ENCODE results near the gene CD74. TPM values are rescaled to one million over a fixed set of nuclear protein-coding genes. Genes with fewer than 3 reads are reported as not detected.
"Not testable (repeated sequence)": the region's sequence is repeated elsewhere in the genome, so short reads cannot be mapped to it uniquely, and the experiment has no call there.

Gene CD74
- total RNA-seq, 2 donors from 2014 or later, result 425 to 612 TPM

- H3K27ac ChIP-seq, result no peak overlapping the region
- H3K36me3 ChIP-seq, result no peaks in the 10 kb centered on the region
- no peak for TF ChIP-seq POLR2A (IDR thresholded peaks at IDR 0.05)
- no peak for TF ChIP-seq CTCF (IDR thresholded peaks at IDR 0.05)
- TF ChIP-seq POLR2AphosphoS5 (IDR thresholded peaks at IDR 0.05), result no peak
- H3K4me3 ChIP-seq, result no peak overlapping the region
- H3K4me1 ChIP-seq (replicated peaks), result no peaks in the 10 kb centered on the region
- intact Hi-C loops (cut with DNase I), result no loop called here
- 80% methylated on average over 5 of the region's 5 CpGs for WGBS
- no peaks in the 10 kb centered on the region for H3K27me3 ChIP-seq (replicated peaks; ENCODE audit: insufficient read depth)
- no peaks in the 10 kb centered on the region for H3K9me3 ChIP-seq
- no peak for DNase-seq (ENCODE audit: low spot score)
Observed at GRCh38 chr5:150428978-150429377, 16.3 kb upstream of the CD74 start.

GRCh38 chr5:150428106-150428876 is 15.6 kb upstream of the CD74 start:
- intact Hi-C loops (cut with DNase I), result no loop called here
- WGBS, result 54% methylated on average over 18 of the region's 18 CpGs
- DNase-seq (ENCODE audit: low spot score), result no peak
- Histone ChIP-seq H3K27ac (no peak overlapping the region), H3K4me1 (replicated peaks) (no peaks in the 10 kb centered on the region), H3K27me3 (replicated peaks; ENCODE audit: insufficient read depth) (no peaks in the 10 kb centered on the region), H3K9me3 (no peaks in the 10 kb centered on the region), H3K36me3 (no peaks in the 10 kb centered on the region), H3K4me3 (no peak overlapping the region)
- no peak for TF ChIP-seq POLR2A (IDR thresholded peaks at IDR 0.05)

- 78% methylated on average over 9 of the region's 9 CpGs for WGBS
- H3K36me3 ChIP-seq; H3K27ac ChIP-seq; H3K4me1 ChIP-seq (replicated peaks); H3K27me3 ChIP-seq (replicated peaks; ENCODE audit: insufficient read depth); H3K4me3 ChIP-seq; intact Hi-C loops (cut with DNase I); H3K9me3 ChIP-seq; DNase-seq (ENCODE audit: low spot score): not testable (repeated sequence)
Observed at GRCh38 chr5:150426165-150426564, 13.5 kb upstream of the CD74 start.

- WGBS, result 73% methylated on average over 3 of the region's 3 CpGs
- no peaks in the 10 kb centered on the region for H3K27me3 ChIP-seq (replicated peaks; ENCODE audit: insufficient read depth)
- no peak for DNase-seq (ENCODE audit: low spot score)
- intact Hi-C loops (cut with DNase I), result no loop called here
- H3K4me1 ChIP-seq (replicated peaks), result no peaks in the 10 kb centered on the region
- no peak overlapping the region for H3K4me3 ChIP-seq
- H3K9me3 ChIP-seq, result no peaks in the 10 kb centered on the region
- no peak for TF ChIP-seq POLR2AphosphoS5 (IDR thresholded peaks at IDR 0.05)
- TF ChIP-seq CTCF (IDR thresholded peaks at IDR 0.05), result no peak
- no peak for TF ChIP-seq POLR2A (IDR thresholded peaks at IDR 0.05)
- H3K27ac ChIP-seq, result no peak overlapping the region
- H3K36me3 ChIP-seq, result no peaks in the 10 kb centered on the region
Observed at GRCh38 chr5:150422758-150423157, 10.0 kb upstream of the CD74 start.

GRCh38 chr5:150422075-150422474 is 9.4 kb upstream of the CD74 start:
- no peak for TF ChIP-seq CTCF (IDR thresholded peaks at IDR 0.05)
- no peak for TF ChIP-seq POLR2A (IDR thresholded peaks at IDR 0.05)
- no peak for TF ChIP-seq POLR2AphosphoS5 (IDR thresholded peaks at IDR 0.05)
- Histone ChIP-seq H3K27me3 (replicated peaks; ENCODE audit: insufficient read depth) (no peaks in the 10 kb centered on the region), H3K27ac (no peak overlapping the region), H3K4me3 (no peak overlapping the region), H3K9me3 (no peaks in the 10 kb centered on the region), H3K4me1 (replicated peaks) (no peaks in the 10 kb centered on the region), H3K36me3 (no peaks in the 10 kb centered on the region)
- intact Hi-C loops (cut with DNase I), result no loop called here
- no peak for DNase-seq (ENCODE audit: low spot score)
- WGBS, result 57% methylated on average over 4 of the region's 4 CpGs

- 72% methylated on average over 7 of the region's 7 CpGs for WGBS
Observed at GRCh38 chr5:150419630-150420270, 7.0 kb upstream of the CD74 start.

More at GRCh38 chr5:150419630-150420270, 7.0 kb upstream of the CD74 start:
- no peak overlapping the region for H3K27ac ChIP-seq
- H3K27me3 ChIP-seq (replicated peaks; ENCODE audit: insufficient read depth), result no peaks in the 10 kb centered on the region
- TF ChIP-seq CTCF (IDR thresholded peaks at IDR 0.05), result no peak
- TF ChIP-seq POLR2AphosphoS5 (IDR thresholded peaks at IDR 0.05), result no peak
- intact Hi-C loops (cut with DNase I), result no loop called here
- H3K4me1 ChIP-seq (replicated peaks), result no peaks in the 10 kb centered on the region
- no peaks in the 10 kb centered on the region for H3K36me3 ChIP-seq
- no peak overlapping the region for H3K4me3 ChIP-seq
- H3K9me3 ChIP-seq, result no peaks in the 10 kb centered on the region
- DNase-seq (ENCODE audit: low spot score), result no peak

All from prostate gland (tissue), 2 donors.